HS-27A (cell line): ENCODE measurements around the gene USP32.
"Not testable (repeated sequence)": the region's sequence is repeated elsewhere in the genome, so short reads cannot be mapped to it uniquely, and the experiment has no call there.

Experiments used
- DNase-seq: peaks from one replicate; pipeline ENCODE4 v3.0.0-alpha.2; 2012; ENCODE audit warnings: low read depth, missing footprints

Gene USP32

DNA sequence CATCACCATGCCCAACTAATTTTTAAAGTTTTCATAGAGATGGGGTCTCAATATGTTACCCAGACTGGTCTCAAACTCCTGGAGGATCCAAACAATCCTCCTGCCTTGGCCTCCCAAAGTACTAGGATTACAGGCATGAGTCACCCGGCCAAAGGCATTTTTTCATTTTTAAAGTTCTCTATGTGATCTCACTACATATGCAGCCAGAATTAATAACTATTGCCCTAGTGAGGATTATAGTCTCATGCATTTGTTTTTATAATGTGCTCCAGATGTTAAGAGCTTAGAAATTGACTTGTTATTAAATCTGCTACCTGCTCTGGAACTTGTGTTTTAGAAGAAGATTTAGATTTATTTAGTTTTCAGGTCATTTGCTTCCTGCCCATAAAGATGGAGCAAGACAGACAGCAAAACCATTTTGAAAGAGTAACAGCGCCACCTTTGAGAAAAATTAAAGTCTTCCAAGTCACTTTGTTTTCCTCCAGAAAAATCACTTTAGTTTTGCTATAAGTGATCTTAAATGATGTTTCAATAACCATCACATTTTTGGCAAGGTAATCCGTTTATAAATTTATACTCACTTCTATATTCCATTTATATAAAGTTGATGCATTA is 162.6 kb downstream of the USP32 start:
- no peak for DNase-seq

DNA sequence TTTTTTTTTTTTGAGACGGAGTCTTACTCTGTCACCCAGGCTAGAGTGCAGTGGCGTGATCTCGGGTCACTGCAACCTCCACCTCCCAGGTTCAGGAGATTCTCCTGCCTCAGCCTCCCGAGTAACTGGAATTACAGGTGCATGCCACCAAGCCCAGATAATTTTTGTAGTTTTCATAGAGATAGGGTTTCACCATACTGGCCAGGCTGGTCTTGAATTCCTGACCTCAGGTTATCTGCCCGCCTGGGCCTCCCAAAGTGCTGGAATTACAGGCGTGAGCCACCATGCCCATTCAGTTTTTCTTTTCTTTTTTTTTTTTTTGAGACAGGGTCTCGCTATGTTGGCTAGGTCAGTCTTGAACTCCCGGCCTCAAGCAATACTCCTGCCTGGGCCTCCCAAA is 164.7 kb downstream of the USP32 start:
- DNase-seq = not testable (repeated sequence)

DNA sequence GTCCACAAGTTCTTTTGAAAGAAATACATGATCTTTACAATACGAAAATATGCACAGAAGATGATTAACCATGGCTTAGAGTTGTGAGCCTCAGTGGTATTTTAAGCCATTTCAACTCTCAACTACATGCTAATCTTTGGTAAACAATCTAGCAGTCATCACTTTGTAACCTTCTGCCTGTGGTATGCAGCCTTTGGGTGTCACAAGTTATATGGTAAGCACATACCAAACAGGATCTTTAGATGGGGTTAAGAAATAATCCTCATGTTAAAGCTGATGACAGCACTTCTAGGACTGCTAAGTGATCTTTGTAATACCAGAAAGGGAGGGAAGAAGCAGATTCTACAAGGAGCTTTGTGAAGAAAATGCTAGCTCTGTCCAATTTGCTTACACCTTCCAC is 167.9 kb downstream of the USP32 start:
- no peak for DNase-seq

DNA sequence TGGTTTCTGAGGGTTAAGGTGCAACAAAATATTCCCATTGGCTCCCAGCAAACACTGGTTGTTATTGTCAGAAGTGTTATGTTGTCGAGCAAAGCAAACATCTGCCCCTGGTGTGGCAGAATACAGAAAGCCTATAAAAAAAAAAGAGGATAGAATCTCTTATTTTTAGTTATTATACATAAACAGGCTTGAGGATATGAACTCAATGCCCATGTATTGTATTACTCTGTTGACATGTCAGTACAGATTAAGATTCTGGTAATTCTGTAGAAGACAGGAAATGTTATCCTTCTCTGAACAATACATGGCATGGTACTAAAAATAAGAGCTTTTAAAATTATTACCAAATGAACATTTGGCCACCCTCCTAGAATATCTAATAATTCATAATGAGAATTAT is 168.5 kb downstream of the USP32 start:
- DNase-seq = no peak

DNA sequence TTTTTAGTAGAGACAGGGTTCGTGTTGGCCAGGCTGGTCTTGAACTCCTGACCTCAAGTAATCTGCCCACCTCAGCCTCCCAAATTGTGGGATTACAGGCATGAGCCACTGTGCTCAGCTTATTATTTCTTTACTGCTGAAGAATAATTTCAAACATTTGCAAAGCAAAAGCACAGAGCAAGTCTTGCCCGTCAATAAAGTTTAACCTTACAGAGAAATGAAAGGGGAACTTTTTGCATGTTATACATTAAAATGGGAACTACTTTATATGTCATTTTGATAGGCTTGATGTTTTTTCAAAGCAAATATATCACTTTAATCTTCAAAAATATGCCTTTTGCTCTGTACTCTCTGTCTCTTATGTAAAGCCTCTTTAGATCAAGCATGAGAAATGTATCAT is 173.2 kb downstream of the USP32 start:
- not testable (repeated sequence) for DNase-seq

DNA sequence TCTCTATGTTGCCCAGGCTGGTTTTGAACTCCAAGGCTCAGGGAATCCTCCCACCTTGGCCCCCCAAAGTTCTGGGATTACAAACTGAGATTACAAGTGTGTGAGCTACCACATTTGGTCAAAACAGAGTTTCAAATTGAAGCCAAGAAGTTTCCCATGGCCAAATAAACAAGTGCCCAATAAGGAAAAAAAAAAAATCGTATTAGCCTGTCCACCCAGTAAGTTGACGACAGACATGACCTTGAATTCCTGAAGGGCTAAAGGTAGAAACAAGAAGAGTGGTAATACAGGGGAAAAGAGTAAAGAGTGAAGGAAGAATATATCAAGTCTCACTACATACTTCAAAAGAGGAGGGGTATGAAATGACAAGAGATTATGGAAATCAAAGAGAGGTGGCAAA is 176.0 kb downstream of the USP32 start:
- DNase-seq = not testable (repeated sequence)

DNA sequence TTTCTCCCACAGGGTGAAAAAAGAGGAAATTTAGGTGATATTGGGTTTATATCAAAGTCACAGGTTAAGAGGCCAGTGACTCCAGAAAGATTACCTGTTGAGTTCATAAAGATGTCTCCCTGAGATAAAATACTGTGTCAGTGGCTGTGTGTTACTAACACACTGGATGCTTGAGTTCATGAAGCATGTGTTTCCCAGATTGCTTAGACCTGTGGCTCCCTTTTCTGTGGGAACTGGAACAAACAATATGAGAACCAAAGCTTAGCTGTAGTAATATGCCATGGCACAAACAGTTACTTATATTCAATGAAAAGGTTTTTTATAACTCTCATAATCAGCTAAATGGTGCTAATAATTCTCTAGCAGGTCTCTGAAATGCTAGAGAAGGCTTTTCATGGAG is 180.7 kb downstream of the USP32 start:
- not testable (repeated sequence) for DNase-seq

DNA sequence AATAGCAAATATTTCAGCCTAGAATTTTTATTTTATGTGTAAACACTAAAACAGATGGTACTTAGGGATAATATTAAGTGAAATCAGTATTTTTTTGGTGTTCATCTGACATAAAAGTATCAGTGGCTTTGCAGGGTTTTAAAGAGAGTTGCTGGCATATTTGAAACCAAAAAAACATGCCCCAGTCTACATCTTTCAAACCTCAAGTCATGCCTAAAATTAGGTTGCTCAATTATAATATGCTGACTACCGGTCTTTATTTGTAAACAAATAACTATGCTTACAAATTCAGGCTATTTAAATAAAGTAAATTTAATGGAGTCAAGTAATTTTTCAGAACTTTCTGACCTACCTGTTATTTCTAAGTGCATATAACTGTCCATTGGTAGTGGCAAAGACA is 183.6 kb downstream of the USP32 start:
- not testable (repeated sequence) for DNase-seq

DNA sequence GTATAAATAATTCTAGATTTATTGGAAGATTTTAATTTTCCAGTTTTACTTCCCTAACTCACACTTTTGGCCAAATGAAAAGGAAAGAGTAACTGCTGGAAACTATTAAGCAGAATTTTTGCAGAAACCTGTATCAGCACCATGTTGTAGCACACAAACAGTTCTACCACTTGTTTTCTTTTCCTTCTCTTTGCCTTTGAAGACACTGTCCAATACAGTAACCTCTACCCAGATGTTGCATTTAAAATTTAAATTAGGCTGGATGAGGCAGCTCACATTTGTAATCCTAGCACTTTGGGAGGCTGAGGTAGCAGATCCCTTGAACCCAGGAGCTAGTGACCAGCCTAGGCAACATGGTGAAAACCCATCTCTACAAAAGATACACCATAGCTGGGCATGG is 186.2 kb downstream of the USP32 start:
- not testable (repeated sequence) for DNase-seq

DNA sequence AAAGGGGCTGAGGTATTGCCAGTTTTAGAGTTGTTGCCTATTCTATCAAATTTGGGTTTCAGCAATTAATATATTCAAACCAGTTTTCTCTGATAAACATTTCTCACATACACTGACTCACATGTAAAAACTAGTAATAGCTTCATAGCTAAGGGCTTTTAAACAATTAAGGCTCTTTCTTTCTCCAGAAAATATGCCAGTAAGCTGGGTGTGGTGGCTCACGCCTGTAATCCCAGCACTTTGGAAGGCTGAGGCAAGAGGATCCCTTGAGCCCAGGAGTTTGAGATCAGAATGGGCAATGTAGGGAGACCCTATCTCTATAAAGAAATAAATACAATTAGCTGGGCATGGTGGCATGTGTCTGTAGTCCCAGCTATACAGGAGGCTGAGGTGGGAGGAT is 193.3 kb downstream of the USP32 start:
- not testable (repeated sequence) for DNase-seq

DNA sequence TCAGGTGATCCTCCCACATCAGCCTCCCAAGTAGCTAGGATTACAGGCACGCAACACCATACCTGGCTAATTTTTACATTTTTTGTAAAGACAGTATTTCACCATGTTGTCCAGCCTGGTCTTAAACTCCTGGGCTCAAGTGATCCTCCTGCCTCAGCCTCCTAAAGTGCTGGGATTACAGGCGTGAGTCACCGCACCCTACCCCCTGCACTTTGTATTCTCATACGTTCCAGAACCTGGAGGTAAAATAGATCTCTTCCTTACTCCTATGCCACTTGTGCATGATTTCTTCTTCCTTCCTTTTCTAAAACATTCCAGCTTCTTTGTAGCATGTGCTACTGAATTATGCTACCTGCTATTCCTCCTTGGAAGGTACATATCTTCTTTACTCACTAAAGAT is 197.8 kb downstream of the USP32 start:
- DNase-seq = not testable (repeated sequence)

DNA sequence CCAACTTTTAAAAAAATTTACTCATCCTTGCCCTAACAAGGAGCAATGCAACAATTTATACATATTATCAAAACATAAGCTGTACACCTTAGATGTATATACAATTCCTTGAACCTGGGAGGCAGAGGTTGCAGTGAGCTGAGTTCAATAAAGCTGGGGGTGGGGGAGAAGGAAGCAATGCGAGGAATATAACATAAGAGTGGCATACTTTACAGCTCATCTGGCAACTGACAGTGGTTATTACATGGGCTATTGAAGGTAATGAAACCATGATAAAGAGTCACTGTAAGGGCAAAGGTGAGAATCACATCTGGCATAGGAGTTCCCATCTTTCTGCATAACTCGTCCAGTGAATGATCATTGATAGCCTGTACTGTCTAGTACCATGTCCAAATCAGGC is 198.5 kb downstream of the USP32 start:
- no peak for DNase-seq

DNA sequence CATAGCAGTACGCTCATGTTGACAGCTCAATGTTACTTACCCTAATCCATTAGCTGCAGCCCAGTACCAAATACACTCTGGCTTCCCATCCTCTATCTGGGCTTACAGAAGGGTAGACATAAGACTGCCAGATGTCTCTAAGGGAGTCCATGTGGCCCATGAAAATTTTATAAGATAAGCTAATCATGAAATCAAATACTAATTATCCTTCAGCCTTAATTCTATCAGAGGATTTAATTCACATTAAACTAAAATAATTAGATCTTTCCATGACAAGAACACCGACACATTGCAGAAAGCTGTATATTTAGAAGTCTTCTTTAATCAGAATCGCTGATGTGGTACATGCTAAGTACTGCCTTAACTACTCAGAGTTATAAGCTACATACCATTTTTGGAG is 198.9 kb downstream of the USP32 start:
- DNase-seq = not testable (repeated sequence)

DNA sequence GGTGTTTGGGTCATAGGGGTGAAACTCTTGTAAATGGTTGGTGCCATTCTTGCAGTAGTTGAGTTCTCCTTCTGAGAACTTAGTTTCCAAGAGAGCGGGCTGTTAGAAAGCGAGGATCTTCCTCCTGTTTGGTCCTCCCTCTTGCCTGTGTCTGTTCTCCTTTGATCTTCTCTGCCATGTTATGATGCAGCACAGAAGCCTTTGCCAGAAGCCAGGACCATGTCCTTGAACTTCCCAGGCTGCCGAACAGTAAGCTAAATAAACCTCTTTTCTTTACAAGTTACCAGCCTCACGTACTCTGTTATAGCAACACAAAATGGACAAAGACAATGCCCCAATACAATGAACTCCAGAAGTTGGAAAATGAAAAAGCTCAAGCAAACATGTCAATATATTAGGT is 201.9 kb downstream of the USP32 start:
- DNase-seq = not testable (repeated sequence)

DNA sequence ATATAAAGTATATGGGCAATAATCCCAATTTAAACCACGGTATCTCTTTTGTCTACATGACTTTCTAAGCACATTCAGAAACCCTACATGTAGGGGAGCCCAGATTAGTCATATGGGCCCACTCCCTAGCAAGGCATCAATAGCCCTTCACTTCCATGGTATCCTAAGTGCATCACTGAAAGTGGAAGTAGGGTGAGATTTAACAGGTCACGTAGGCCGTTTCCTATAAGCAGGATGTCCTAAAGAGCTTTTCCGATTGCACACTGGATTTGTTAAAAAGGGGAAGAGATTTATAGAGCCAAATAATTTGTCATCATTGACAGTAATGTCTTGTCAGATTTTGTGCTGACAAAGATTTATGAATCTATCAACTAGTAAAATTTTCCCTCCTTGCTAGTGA is 203.2 kb downstream of the USP32 start:
- no peak for DNase-seq

DNA sequence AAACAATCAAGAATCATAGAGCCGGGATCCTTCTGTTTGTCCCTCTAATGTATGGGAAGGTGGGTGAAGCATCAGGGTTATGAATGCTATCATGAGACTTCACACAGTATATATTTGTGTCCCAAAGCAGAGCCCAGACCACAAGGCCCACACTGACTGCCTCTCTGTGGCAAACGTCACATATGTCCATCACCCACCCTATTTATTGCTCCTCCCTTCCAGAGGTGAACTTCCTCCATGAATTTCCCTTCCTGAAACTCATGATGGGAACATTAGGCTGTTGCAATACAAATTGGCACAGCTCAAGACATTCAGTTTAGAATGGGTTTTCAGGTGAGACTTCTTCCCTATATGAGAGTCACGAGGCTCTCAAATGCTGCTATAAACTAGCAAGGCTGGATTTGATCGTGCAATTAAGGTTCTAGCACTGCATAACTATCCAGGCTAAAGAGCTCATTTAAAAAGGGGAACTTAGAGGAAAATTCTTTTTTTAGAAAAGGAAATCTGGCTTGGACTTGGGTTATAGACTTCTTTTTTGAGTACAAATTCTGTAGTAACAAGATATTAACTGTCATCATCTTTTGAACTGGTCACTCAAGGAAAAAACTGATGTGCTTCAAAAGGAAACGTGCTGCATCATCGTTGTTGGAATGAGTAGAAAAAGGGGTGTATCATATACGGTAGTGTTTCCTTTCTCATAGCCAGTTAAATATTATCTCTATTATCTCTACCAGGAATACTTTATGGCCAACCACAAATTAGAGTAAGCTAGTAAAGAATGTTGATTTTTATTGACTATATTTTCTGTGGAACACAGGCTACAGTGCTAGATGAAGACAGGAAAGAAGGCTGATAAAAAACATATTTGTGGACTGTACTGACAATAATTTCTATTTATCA is 204.8 kb downstream of the USP32 start:
- DNase-seq = not testable (repeated sequence)

DNA sequence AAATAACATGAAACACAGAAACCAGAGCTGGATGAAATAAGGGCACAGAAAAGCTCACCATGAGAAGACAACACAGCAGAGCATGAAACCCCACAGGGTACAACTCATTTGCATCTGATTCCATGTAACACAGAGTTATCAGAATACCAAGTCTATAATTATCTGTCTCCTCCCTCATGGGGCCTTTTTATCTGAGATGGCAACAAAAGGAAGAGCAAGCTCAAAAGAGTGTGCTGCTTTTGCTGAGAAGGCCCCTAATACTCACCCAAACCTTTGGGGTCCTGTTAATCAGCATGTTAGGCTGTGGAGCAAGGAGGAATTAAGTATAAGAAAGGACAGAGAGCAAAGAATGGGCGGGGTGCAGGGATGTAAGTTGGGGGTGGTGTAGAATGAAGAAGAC is 205.6 kb downstream of the USP32 start:
- DNase-seq = not testable (repeated sequence)

DNA sequence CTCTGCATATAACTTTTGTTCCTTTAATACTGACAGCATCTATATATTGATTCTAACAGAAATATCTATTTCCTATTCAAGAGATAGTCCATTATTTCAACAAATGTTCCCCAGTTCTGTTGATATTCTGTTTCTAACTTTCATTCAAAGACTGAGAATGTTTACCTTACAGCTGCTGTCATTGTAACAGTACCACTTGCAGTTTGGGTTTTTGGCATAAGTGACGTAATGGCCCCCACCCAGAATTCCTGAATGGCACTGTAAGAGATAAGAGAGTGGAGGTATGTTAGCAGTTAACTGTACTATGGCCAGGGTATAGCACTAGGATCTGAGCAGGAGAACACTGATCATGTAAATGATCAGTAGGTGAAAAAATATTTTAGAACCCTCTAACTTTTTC is 211.6 kb downstream of the USP32 start:
- DNase-seq = not testable (repeated sequence)

DNA sequence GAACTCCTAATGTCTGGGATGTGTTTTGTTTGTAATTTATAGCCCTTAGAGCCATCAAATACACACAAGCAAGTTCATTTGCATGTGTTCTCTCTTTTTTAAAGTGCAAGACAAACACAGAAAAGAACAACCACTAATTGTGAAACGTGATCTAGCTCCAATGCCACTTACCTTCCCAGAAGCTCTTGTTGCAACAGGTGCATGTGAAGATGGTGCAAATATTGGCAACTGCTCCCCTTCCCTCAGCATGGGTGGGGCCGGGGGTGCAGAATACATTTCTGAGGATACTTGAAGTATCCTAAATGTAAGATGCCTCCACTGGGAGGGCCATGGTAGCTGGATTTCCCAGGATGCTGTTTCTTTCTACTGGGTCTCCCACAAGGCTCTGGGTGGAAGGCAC is 213.8 kb downstream of the USP32 start:
- DNase-seq = not testable (repeated sequence)

DNA sequence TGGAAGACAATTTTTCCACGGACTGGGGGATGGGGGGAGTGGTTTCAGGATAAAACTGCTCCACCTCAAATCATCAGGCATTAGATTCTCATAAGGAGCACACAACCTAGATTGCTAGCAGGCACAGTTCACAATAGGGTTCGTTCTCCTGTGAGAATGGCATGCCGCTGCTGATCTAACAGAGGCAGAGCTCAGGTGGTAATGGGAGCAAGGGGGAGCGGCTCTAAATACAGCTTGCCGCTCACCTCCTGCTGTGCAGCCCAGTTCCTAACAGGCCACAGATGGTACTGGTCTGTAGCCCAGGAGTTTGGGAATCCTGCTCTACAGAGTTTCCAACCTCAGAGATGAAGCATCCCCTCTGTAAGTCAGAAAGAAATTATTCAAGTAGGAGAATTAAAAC is 215.2 kb downstream of the USP32 start:
- not testable (repeated sequence) for DNase-seq

DNA sequence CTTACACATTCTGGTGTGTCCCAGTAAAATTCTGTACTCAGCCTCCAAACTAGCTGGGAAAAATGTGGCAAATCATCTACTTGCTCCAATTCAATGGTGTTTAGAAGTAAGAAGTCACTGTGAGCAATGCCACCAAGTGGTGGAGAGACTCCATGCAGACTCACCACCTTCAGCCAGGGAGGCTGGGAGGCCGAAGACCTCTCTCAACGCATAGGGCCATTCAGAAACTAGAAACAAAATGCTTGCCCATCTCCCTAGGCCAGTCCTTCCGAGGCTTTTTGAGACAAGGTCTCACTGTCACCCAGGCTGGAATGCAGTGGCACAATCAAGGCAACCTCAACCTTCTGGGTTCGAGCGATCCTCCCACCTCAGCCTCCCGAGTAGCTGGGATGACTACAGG is 217.2 kb downstream of the USP32 start:
- not testable (repeated sequence) for DNase-seq

DNA sequence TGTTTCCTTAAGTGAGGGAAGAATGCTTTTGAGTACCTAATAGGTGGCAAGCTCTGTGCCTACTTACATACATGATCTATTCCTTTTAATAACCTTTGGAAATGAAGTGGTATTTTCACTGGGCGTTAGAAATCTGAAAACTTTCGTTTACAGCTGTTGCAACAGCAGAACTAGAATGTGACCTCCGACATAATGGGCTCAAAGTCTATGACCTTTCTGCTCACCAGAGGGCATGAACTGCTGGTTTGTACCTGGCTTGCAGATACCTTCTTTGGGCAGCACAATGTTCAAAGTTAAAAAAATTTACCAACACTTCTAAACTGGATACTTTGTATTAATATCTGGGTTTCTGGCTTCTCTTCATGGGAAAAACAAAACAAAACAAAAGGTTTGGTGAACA is 217.9 kb downstream of the USP32 start:
- no peak for DNase-seq

DNA sequence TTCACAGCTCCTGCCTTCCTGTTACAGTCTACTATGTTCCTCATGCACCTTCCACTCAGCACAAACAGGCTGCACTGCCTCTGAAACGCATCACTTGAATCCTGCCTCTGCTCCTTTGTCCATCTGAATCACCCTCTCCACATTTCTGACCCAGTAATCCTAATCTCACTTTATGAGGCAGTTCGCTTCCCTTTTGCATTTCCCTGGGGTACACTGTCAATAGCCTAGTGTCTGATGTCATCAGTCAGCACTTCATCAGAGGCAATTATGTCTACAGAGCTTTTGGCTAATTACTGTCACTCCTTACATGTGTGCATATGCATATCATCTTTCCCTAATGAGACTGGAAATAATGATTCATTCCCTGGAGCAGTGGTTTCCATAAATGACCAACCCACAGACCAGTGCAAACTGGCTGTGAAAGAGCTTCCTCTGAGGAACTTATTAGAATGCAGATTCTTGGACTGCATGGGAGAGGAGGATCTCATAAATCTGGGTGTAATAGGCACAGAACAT is 218.6 kb downstream of the USP32 start:
- no peak for DNase-seq
